ENCODE measurements around the gene CTNNA3.

DNA sequence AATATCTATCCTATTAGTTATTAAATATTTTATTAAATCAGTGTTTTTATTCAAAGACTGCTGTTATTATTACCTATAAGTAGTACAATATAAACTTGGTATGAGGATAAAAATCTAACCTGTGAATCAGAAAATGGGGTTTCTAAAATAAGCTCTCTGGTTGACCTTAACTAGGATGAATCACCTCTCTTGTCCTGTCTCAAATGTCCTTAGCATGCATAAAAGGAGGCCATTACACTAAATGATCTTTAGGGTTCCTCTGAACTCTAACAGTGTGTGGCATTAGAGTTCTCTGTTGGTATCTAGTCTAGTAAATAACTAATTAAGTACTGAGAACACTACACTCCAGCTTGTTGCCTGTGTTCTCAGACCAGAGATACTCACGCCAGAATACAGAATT is 913.2 kb downstream of the CTNNA3 start:
- TF ChIP-seq, protein P1, sequence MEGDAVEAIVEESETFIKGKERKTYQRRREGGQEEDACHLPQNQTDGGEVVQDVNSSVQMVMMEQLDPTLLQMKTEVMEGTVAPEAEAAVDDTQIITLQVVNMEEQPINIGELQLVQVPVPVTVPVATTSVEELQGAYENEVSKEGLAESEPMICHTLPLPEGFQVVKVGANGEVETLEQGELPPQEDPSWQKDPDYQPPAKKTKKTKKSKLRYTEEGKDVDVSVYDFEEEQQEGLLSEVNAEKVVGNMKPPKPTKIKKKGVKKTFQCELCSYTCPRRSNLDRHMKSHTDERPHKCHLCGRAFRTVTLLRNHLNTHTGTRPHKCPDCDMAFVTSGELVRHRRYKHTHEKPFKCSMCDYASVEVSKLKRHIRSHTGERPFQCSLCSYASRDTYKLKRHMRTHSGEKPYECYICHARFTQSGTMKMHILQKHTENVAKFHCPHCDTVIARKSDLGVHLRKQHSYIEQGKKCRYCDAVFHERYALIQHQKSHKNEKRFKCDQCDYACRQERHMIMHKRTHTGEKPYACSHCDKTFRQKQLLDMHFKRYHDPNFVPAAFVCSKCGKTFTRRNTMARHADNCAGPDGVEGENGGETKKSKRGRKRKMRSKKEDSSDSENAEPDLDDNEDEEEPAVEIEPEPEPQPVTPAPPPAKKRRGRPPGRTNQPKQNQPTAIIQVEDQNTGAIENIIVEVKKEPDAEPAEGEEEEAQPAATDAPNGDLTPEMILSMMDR (IDR thresholded peaks at IDR 0.05) = no peak
- TF ChIP-seq POLR2A (IDR thresholded peaks at IDR 0.05) = no peak
